Gastroesophageal sphincter (tissue), 3 donors: ENCODE data around the gene SLC16A11.

Source experiments
- POLR2A ChIP-seq, 2 donors: fragments of 450-650 bp; IDR thresholded peaks; one replicate each; pipeline ENCODE4 v1.6.1; 2017; ENCODE audit warnings: antibody characterized with exemption in 2 of 2, mild to moderate bottlenecking in 2 of 2, moderate library complexity in 1 of 2
- POLR2AphosphoS5 ChIP-seq: sonication (generic); formaldehyde crosslinking; IDR thresholded peaks from one replicate; pipeline ENCODE4 v1.6.1; 2017; ENCODE audit warnings: antibody characterized with exemption
- TF ChIP-seq, protein P1 (sequence below), 4 experiments: fragments of 200-600 bp in 2 of 4; fragments of 450-650 bp in 2 of 4; sonication (generic) in 1 of 4; IDR thresholded peaks; one replicate each; pipeline ENCODE4 v1.5.1; 2017 to 2019; ENCODE audit warnings: antibody characterized with exemption in 4 of 4, mild to moderate bottlenecking in 2 of 4, moderate library complexity in 2 of 4

DNA sequence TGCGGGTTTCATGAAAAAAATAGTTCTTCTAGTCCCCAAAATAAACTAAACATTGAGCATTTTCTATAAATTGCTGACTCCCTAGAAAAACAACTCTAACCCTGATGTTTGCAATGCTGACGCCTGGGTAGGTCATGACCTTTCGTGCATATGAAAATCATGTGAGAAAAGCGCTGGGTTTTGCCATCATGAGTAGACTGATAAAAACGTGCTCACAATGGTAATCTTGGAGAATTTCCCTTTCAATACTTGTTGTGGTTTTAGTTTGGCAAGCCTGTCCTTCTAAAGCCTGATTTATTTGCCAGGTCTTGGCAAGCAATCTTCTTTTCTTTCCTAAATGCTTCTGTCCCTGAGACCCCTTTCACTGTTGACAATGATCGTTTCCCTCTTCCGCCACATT, 40.2 kb upstream of the SLC16A11 start:
- TF ChIP-seq POLR2A (IDR thresholded peaks at IDR 0.05) (no peak), POLR2AphosphoS5 (no peak)
- TF ChIP-seq, protein P1, sequence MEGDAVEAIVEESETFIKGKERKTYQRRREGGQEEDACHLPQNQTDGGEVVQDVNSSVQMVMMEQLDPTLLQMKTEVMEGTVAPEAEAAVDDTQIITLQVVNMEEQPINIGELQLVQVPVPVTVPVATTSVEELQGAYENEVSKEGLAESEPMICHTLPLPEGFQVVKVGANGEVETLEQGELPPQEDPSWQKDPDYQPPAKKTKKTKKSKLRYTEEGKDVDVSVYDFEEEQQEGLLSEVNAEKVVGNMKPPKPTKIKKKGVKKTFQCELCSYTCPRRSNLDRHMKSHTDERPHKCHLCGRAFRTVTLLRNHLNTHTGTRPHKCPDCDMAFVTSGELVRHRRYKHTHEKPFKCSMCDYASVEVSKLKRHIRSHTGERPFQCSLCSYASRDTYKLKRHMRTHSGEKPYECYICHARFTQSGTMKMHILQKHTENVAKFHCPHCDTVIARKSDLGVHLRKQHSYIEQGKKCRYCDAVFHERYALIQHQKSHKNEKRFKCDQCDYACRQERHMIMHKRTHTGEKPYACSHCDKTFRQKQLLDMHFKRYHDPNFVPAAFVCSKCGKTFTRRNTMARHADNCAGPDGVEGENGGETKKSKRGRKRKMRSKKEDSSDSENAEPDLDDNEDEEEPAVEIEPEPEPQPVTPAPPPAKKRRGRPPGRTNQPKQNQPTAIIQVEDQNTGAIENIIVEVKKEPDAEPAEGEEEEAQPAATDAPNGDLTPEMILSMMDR (IDR thresholded peaks at IDR 0.05), result no peak
